MM.1S (cell line): ENCODE measurements around the gene MAML3.
A peak's percentile ranks its signal among the peaks of the same experiment; 100 is the strongest.

ENCODE experiments used
- DNase-seq: peaks from one replicate; pipeline ENCODE4 v3.0.0-alpha.2; 2015
- H2AFZ ChIP-seq: fragments of 300-600 bp; sonication (generic); 2 replicates; pipeline ENCODE4 v1.6.0; 2016; ENCODE audit warnings: antibody characterized with exemption, low read length
- H3F3A ChIP-seq: fragments of 300-600 bp; sonication (generic); 2 replicates; pipeline ENCODE4 v1.6.1; 2016; ENCODE audit warnings: mild to moderate bottlenecking, antibody characterized with exemption, low read length, moderate library complexity, mixed read lengths; ENCODE audit not compliant: insufficient read depth
- H3K27ac ChIP-seq: fragments of 300-600 bp; sonication (generic); 2 replicates; pipeline ENCODE4 v1.5.1; 2016; ENCODE audit warnings: mild to moderate bottlenecking, low read length
- H3K27me3 ChIP-seq: fragments of 300-600 bp; sonication (generic); replicated peaks from 2 replicates; pipeline ENCODE4 v1.6.0; 2016; ENCODE audit warnings: low read length; ENCODE audit not compliant: insufficient read depth
- H3K36me3 ChIP-seq: fragments of 300-600 bp; sonication (generic); replicated peaks from 2 replicates; pipeline ENCODE4 v1.6.1; 2016; ENCODE audit warnings: mild to moderate bottlenecking, low read length, mixed read lengths; ENCODE audit not compliant: insufficient read depth
- H3K4me1 ChIP-seq: fragments of 300-600 bp; sonication (generic); 2 replicates; pipeline ENCODE4 v1.6.1; 2016; ENCODE audit warnings: low read length, mixed read lengths
- H3K4me2 ChIP-seq: fragments of 300-600 bp; sonication (generic); 2 replicates; pipeline ENCODE4 v1.6.0; 2016; ENCODE audit warnings: low read depth, low read length
- H3K4me3 ChIP-seq: fragments of 300-600 bp; sonication (generic); 2 replicates; pipeline ENCODE4 v1.5.1; 2016; ENCODE audit warnings: low read length, mixed read lengths
- H3K79me2 ChIP-seq: fragments of 300-600 bp; sonication (generic); 2 replicates; pipeline ENCODE4 v1.6.1; 2016; ENCODE audit warnings: mixed run types, low read length, mixed read lengths
- H3K9ac ChIP-seq: fragments of 300-600 bp; sonication (generic); 2 replicates; pipeline ENCODE4 v1.6.1; 2016; ENCODE audit warnings: low read length, mixed read lengths
- H3K9me2 ChIP-seq: fragments of 300-600 bp; sonication (generic); replicated peaks from 2 replicates; pipeline ENCODE4 v1.6.1; 2016; ENCODE audit warnings: mild to moderate bottlenecking, low read length, mixed read lengths; ENCODE audit not compliant: insufficient read depth
- H3K9me3 ChIP-seq: fragments of 300-600 bp; sonication (generic); replicated peaks from 2 replicates; pipeline ENCODE4 v1.6.1; 2016; ENCODE audit warnings: mild to moderate bottlenecking, low read length, mixed read lengths; ENCODE audit not compliant: insufficient read depth
- H4K20me1 ChIP-seq: fragments of 300-600 bp; sonication (generic); 2 replicates; pipeline ENCODE4 v1.6.1; 2016; ENCODE audit warnings: mild to moderate bottlenecking, low read length, moderate library complexity, mixed read lengths; ENCODE audit not compliant: insufficient read depth
- EZH2 ChIP-seq: fragments of 300-600 bp; sonication (generic); optimal IDR thresholded peaks from 2 replicates; pipeline ENCODE3; 2017; ENCODE audit warnings: low read depth, mild to moderate bottlenecking, antibody characterized with exemption, low read length, mixed read lengths
- EZH2phosphoT487 ChIP-seq: fragments of 300-600 bp; sonication (generic); IDR thresholded peaks from 2 replicates; pipeline ENCODE4 v1.6.1; 2018; ENCODE audit warnings: antibody characterized with exemption, low read length
- TF ChIP-seq, protein P1 (sequence below): fragments of 300-600 bp; sonication (generic); IDR thresholded peaks from 2 replicates; pipeline ENCODE4 v1.5.1; 2016; ENCODE audit warnings: antibody characterized with exemption, low read length, mixed read lengths

Gene MAML3

DNA sequence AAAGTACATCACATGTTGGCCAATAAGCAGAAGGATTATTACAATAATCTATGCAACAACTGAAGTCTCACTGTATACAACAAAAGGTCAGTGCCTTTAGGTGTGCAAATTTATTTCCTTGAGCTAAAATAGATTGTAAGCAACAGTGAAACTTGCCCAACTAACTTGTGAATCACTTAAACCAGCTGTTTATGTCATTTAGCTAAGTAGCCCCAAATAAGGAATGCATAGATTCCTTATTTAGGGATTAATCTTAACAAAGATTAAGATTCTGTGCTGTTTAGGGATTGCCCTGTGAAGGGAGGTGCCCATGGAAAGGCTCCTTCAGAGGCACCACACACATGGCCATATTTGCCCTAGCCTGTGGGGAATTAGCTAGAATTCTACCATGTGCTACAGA, 168.6 kb downstream of the MAML3 start:
- H3K27ac ChIP-seq, result no peak overlapping the region
- no peak overlapping the region for H3K4me3 ChIP-seq
- H2AFZ ChIP-seq, result no peak overlapping the region
- H3K36me3 ChIP-seq, result no peaks in the 10 kb centered on the region
- no peak overlapping the region for H3K4me2 ChIP-seq
- H3K9me2 ChIP-seq, result no peaks in the 10 kb centered on the region
- H3K27me3 ChIP-seq, result no peaks in the 10 kb centered on the region; the same call in 1 of the 2 replicates
- H3K4me1 ChIP-seq, result no peaks in the 10 kb centered on the region
- no peaks in the 10 kb centered on the region for H3K79me2 ChIP-seq
- no peak overlapping the region for H3K9ac ChIP-seq
- H4K20me1 ChIP-seq, result no peaks in the 10 kb centered on the region
- TF ChIP-seq EZH2phosphoT487 (no peak), EZH2 (no peak)
- TF ChIP-seq, protein P1, sequence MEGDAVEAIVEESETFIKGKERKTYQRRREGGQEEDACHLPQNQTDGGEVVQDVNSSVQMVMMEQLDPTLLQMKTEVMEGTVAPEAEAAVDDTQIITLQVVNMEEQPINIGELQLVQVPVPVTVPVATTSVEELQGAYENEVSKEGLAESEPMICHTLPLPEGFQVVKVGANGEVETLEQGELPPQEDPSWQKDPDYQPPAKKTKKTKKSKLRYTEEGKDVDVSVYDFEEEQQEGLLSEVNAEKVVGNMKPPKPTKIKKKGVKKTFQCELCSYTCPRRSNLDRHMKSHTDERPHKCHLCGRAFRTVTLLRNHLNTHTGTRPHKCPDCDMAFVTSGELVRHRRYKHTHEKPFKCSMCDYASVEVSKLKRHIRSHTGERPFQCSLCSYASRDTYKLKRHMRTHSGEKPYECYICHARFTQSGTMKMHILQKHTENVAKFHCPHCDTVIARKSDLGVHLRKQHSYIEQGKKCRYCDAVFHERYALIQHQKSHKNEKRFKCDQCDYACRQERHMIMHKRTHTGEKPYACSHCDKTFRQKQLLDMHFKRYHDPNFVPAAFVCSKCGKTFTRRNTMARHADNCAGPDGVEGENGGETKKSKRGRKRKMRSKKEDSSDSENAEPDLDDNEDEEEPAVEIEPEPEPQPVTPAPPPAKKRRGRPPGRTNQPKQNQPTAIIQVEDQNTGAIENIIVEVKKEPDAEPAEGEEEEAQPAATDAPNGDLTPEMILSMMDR, result no peak
- H3K9me3 ChIP-seq, result no peaks in the 10 kb centered on the region
- no peak for DNase-seq
- H3F3A ChIP-seq, result no peaks in the 10 kb centered on the region

DNA sequence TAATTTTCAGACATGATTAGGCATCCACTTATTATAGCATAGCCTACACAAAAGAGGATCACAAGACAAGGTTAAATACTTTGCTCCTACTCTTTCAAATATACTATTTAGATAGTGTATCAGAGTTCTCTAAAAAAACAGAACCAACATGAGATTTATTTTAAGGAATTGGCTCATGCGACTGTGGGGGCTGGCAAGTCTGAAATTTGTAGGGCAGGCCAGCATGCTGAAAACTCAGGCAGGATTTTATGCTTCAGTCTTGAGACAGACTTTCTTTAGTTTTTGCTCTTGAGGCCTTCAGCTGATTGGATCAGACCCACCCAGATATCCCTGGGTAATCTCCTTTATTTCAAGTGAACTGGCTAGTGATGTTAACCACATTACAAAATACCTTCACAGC, 169.5 kb downstream of the MAML3 start:
- Histone ChIP-seq H3K9me3 (no peaks in the 10 kb centered on the region), H2AFZ (no peak overlapping the region), H3K27ac (no peak overlapping the region), H3K4me3 (no peak overlapping the region), H3K79me2 (no peaks in the 10 kb centered on the region), H3K4me1 (peaks cover 2% of the 10 kb centered on the region), H3K4me2 (no peak overlapping the region), H4K20me1 (no peaks in the 10 kb centered on the region), H3F3A (0 out of 2 replicates have a peak, but pooled peaks cover under 1% of the 10 kb centered on the region), H3K36me3 (no peaks in the 10 kb centered on the region), H3K9me2 (no peaks in the 10 kb centered on the region), H3K9ac (no peak overlapping the region), H3K27me3 (peaks cover 4% of the 10 kb centered on the region; the same call in 1 of the 2 replicates)
- no peak for TF ChIP-seq EZH2phosphoT487
- no peak for TF ChIP-seq EZH2
- TF ChIP-seq, protein P1, result no peak
- DNase-seq, result no peak

DNA sequence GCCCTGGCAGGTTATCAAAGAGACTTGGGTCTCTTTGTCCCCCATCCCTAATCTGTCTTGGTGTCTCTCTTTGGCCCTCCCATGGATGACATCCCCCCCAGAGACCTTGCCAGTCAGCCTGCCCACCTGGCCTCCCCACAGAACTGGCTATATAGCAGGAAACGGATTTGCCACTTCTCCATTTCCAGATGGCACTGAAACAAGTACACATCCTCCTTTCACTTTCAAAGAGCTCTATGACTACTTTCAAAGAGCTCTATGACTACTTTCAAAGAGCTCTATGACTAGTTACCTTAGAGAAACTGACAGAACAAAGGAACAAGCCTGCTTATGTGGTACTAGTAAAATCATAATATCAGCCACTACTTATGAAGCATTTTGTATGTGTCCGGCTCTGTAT, 175.3 kb downstream of the MAML3 start:
- no peaks in the 10 kb centered on the region for H3K9me2 ChIP-seq
- H3K9me3 ChIP-seq, result no peaks in the 10 kb centered on the region
- H3K4me1 ChIP-seq, result peaks cover 35% of the 10 kb centered on the region
- TF ChIP-seq EZH2phosphoT487 (no peak), EZH2 (no peak)
- TF ChIP-seq, protein P1, result no peak
- peaks cover 7% of the 10 kb centered on the region; the same call in 1 of the 2 replicates for H3K27me3 ChIP-seq
- H3K9ac ChIP-seq, result no peak overlapping the region
- peak overlapping the region; percentile 7; the same call in 1 of the 2 replicates for H3K4me2 ChIP-seq
- H4K20me1 ChIP-seq, result no peaks in the 10 kb centered on the region
- peak; percentile 79 for DNase-seq
- H3F3A ChIP-seq, result peaks cover 14% of the 10 kb centered on the region; the same call in 1 of the 2 replicates
- H3K27ac ChIP-seq, result no peak overlapping the region
- no peak overlapping the region for H3K4me3 ChIP-seq
- no peak overlapping the region for H2AFZ ChIP-seq
- no peaks in the 10 kb centered on the region for H3K79me2 ChIP-seq
- H3K36me3 ChIP-seq, result no peaks in the 10 kb centered on the region
